HG02870 (cell line): ENCODE results near the gene PTPRN.
"Not testable (repeated sequence)": the region's sequence is repeated elsewhere in the genome, so short reads cannot be mapped to it uniquely, and the experiment has no call there.

Source experiments
- ATAC-seq: cut with Tn5 transposase; IDR thresholded peaks from one replicate; pipeline ENCODE4 v1.9.1; 2021; ENCODE audit warnings: mild to moderate bottlenecking, moderate library complexity; ENCODE audit not compliant: unreplicated experiment

The PTPRN gene

DNA sequence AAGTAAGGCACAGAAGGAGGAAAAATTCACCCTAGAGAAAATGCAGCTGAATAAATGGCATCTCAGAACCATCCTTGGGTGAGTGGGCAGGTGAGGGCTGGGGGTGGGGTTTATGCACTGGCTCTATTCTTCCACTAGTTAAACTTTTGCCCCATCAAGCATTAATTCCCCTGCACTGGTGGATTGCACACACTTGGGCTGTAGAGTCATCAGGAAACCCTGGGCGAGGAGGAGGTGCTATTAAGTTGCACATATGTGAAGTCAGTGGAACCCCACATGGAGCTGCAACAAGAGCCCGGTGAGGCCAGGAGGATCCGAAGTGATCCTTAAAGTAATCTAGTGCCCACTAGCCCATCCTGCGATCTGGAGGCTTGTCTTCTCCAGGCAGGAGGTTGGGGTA, 36.8 kb downstream of the PTPRN start:
- no peak for ATAC-seq

DNA sequence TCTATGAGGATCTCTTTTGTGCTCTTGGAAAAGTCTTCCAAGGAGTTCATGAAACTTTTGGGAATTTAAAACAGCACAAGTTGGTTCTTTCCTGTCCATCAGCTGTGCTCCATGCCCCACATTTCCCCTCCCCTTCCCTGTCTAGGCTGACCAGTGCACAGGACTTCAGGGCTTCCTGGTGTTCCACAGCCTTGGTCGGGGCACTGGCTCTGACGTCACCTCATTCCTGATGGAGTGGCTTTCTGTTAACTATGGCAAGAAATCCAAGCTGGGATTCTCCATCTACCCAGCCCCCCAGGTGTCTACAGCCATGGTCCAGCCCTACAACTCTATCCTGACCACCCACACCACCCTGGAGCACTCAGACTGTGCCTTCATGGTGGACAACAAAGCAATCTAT, 38.2 kb downstream of the PTPRN start:
- ATAC-seq, result no peak

DNA sequence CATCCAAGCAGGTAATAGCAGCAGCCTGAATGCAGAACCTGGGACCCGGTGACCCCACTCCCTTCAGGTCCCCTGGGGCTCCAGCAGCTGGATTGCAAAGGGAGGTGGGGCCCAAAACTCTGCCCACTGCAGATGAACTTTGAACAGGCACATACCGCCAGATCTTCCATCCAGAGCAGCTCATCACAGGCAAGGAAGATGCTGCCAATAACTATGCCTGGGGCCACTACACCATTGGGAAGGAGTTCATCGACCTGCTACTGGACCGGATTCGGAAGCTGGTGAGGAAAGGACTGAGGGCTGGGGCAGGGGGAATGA, 39.2 kb downstream of the PTPRN start:
- ATAC-seq, result no peak

DNA sequence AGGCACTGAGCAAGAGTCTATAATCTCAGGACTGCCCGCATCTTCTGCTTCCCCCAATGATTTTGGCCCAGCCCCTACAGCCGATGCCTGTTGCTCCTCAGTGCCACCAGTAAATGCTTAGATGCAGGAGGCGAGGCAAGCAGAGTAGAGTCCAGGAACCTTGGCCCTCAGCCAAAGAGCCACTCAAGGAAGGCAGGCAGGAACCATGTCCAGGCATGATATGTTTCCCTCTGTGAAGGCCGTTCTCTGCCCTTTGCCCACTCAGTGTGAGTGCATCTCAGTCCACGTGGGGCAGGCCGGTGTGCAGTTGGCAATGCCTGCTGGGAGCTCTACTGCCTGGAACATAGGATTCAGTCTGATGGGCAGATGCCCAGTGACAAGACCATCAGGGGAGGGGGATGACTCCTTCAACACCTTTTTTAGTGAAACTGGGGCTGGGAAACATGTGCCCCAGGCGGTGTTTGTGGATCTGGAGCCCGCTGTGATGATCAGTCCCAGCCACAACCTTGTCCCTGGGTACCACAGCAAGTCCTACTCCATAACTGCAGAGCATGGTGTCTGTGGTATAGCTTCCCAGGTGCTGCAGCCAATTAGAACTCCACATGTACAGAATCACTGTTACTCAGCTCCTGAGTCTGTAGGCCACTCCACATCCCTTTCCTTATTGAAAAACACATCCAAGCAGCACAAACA, 39.7 kb downstream of the PTPRN start:
- no peak for ATAC-seq

DNA sequence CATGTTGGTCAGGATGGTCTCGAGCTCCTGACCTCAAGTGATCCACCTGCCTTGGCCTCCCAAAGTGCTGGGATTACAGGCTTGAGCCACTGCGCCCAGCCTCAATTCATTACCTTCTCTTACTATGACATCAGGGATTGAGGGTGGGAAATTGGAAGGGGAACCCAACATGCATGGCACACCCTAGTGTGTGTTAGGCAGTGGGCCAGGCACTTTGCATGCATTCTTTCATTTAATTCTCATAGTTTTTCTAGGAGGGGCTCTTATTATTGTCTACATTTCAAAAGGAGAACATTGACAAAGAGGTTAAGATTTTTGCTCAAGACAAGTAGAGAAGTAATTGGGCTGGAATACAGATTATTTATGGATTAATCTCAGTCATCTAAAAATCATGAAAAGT, 40.9 kb downstream of the PTPRN start:
- ATAC-seq, result no peak

DNA sequence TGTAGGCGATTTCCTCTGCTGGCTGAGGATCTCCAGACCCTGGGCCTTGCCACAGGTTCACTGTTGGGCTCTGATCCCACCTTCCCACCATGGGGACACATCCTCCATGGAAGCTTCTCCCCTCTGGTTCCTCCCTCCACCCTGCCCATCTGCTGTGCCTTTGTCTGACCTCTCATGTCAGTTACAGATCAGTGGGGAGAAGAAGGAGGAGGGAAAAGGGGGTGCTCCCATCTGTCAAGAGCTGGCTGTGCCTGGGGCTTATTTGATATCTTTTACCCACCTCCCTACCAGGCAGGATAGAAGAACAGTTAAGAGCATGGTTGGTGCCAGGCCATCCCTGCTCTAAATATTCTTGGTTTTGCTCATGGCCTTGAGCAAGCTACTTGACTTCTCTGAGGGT, 42.3 kb downstream of the PTPRN start:
- ATAC-seq, result no peak

DNA sequence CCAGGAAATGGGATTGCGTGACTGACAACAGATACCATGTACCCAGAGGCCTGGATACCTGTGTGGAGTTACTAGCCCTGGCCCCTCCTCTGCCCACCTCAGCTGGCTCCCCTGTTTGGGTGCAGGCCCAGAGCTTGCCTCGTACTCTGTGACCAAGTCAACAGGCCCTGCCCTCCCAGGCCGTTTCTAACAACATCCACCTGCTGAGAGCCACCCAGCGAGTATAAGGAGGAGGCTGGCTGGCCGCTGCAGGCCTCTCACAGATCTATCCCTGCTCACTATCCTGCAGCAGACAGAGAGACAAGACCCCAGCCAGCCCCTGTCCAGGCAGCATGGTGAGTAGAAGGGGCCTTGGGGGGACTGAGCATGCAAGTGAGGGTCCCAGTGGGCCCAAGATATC, 43.0 kb downstream of the PTPRN start:
- ATAC-seq, result no peak

DNA sequence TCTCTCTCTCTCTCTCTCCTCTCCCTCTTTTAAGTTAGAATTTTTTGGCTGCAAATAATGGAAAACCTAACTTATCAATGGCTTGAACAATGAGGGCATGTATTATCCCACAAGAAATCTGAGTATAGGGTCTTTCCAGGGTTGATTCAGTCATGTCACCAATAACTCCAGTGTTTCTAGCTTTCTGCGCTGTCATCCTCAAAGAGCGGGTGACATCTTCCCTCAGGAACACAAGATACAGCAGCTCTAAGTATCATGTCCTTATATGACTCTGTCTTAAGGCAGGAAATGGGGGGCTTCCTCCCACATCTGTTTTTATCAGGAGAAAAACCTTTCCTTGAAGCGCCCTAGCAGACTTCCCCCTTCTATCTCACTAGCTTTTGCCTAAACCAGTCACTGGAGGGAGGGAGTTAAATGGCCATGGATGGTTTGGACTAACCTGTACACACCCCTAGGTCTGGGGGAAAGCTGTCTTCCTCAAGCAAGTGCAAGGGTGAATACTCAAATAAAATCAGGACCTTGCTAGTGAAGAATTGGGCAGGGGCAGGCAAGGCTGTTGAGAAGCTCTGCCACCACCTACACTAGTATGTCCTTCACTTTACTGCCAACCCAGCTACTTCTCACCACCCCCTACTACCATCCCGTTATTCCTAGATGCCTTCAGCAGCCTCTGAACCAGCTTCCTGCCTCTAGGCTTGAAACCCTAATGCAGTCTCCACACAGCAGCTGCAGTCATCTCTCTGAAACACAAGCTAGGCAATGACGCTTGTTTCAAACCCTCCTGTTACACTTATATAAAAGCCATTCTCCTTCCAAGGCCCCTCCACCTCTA, 48.0 kb downstream of the PTPRN start:
- no peak for ATAC-seq

DNA sequence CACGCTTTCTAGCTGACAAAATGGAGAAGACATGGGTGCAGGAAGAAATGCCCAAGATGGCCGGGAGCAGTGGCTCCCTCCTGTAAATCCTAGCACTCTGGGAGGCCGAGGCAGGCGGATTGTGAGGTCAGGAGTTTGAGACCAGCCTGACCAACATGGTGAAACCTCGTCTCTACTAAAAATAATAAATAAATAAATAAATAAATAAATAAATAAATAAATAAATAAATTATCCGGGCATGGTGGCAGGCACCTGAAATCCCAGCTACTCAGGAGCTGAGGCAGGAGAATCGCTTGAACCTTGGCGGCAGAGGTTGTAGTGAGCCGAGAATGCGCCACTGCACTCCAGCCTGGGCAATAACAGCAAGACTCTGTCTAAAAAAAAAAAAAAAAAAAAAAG, 50.3 kb downstream of the PTPRN start:
- not testable (repeated sequence) for ATAC-seq

DNA sequence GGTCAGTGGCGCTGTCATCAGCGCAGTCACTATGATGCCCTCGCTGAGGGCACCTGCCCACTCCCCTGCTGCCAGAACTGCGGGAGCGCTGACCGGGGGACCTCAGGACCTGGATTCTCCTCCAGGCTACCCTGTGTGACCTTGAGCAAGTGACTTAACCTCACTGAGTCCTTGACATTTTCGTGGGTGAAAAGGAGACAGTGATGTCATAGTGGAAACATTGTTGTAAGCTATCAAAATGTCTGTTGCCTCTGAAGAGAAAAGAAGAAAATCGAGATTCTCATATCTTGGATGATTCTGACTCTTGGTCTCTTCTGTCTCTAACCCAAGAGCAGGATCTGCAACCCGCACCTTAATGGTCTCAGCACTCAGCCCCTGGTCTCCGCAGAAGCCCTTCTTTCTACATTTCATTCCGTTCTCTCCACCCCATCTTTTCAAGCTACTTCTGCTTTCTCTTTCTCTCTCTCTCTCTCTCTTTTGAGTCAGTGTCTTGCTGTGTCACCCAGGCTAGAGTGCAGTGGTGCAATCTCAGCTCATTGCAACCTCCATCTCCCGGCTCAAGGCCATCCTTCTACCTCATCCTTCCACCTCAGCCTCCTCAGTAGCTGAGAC, 54.5 kb downstream of the PTPRN start:
- peak; percentile 23 for ATAC-seq

DNA sequence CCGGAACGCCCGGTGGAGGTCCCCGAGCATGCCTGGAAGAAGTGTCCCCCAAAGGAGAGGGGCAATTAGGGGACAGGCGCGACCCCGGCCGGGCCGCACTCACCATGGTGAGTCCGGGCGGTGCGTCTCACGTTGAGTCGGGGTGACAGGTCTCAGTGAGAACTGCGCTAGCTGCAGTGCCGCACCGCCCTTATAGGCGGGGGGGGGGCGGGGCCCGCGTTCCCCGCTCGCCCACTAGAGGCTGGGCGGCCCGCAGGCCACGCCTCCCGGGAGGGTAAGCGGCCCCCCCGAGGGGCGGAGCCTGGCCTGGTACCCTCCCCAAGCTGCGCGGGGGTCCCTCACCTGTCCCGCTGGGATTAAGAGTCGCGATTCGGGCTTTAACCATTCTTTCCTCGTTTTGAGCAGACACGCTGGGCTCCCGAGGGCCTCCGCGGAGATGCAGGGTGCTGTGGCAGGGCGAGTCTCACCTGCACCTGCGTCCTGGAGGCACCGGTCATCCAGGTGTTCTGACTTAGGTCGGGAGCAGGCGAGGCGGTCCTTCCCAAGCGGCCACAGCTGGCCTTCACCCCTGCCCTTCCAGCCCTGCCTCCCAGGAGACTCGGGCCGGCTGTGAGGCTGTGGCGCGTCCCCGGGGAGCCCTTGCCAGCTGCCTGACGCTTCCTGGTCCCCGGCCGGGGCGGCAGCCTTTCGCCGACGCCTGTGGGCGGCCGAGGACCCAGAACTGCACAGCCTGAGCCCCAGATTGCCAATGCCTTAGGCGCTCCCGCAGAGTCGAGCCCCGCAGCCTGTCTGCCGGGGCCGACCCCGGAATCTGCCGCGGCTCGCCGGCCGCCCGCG, 55.2 kb downstream of the PTPRN start, which contains the start of gene TUBA4A:
Gene TUBA4A (minus strand): TSS at position 166 of the 837 bp plus-strand sequence. CDS start 60 bp downstream, at position 106.
- ATAC-seq, result peak; percentile 60

DNA sequence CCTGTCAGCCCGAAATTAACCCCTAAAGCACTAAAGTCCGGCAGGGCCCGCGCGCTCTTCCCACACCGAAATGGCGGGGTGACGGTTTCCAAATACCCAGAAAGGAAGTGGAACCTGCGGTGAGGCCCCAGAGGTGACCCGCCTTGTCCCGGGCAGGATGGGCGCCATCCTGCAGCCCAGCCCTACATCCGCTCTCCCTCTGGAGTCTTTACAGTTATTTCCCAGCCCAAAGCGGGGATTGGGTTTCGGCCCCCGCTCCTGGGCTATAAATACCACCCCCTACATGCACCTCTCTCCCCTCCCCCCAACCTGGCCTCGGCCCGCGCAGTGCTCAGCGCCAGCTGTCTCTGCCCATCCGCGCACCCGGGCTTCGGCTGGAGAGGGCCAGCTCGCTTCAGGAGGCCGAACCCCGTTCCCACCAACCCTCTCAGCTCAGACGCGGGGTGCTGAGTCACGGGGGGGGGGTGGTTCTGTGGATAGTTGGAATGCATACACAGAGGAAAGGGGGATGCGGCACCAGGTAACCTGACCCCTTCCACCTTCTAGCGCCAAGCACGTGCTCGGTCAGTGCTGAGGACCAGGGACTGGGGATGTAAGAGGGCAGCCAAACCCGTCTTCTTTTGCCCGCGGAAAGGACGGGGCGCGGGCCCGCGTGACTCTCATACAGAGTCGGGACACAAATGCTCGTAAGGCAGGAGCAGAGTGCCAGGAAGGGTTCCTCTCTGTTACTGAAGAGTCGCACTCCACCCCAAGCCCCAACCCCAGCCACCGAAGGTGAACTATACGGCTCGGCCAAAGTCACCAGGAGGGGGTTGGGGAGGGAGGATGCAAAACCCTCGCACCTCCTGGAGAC, 56.1 kb downstream of the PTPRN start, which contains the start of gene TUBA4B:
Gene TUBA4B (plus strand): TSS at position 344 of the 853 bp plus-strand sequence. CDS start 165 bp downstream, at position 509.
- peak; percentile 20 for ATAC-seq

DNA sequence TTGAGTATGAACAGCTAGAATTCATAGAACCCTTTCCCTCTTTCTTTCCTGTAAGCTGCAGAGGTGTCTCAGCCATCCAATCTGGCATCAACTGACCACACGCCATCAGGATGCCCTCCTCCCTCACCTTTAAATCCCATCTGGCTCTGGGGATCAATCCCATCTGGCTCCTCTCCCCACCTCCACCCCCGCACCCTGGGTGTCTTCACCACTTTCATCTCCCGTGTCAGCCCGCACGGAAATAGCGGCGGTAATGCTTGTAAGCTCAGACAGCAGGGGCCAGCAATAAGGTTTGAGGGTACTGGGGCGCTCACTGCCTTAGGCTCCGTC, 56.7 kb downstream of the PTPRN start:
- no peak for ATAC-seq

DNA sequence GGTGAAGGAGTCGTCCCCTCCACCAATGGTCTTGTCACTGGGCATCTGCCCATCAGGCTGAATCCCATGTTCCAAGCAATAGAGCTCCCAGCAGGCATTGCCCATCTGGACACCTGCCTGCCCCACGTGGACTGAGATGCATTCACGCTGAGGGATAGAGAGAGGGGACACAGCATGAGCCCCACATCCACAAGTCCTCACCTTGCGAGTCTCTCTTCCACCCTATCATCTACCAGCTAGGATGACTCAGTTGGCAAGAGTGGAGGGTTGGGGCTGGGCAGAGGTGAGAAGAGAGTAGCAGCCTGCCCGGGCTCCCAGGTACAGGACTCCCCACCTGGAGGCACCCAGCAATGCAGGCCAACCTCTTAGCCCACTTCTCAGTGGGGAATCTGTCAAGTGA, 57.1 kb downstream of the PTPRN start:
- no peak for ATAC-seq

DNA sequence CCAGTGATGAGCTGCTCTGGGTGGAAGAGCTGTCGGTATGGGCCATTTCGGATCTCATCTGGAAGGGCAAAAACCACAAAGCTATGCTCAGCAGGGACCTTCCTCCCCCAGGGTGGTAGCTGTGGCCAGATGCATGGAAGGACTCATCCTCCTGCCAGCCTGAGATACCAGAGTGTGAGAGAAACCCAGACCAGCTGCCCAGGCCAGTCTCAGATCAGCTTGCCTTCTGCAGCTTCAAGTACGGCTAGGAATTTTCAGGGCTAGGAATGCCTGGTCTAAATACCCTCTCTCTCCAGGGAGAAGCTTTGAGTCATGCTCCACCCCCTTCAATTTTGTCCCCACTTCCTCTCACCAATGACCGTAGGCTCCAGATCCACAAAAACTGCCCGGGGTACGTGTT, 57.5 kb downstream of the PTPRN start:
- ATAC-seq, result no peak

DNA sequence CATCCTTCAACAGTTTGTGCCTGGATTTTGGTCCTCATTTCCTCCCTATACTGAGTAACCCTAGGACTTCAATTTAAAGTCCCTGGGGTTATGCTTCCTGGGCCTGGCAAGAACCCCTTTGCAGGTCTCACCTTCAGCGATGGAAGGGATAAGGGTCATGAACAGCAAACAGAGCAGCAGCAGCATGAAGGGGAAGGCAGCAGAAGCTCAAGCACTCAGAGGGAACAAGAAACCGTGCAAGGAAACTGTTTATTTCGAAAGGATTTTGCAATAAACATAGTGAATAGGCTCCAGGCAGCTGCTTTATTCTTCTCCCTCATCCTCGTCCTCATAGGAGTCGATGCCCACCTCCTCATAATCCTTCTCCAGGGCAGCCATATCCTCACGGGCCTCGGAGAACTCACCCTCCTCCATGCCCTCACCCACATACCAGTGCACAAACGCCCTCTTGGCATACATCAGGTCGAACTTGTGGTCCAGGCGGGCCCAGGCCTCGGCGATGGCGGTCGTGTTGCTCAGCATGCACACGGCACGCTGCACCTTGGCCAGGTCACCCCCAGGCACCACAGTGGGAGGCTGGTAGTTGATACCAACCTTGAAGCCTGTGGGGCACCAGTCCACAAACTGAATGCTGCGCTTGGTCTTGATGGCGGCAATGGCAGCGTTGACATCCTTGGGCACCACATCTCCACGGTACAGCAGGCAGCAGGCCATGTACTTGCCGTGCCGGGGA, 59.0 kb downstream of the PTPRN start:
- no peak for ATAC-seq

DNA sequence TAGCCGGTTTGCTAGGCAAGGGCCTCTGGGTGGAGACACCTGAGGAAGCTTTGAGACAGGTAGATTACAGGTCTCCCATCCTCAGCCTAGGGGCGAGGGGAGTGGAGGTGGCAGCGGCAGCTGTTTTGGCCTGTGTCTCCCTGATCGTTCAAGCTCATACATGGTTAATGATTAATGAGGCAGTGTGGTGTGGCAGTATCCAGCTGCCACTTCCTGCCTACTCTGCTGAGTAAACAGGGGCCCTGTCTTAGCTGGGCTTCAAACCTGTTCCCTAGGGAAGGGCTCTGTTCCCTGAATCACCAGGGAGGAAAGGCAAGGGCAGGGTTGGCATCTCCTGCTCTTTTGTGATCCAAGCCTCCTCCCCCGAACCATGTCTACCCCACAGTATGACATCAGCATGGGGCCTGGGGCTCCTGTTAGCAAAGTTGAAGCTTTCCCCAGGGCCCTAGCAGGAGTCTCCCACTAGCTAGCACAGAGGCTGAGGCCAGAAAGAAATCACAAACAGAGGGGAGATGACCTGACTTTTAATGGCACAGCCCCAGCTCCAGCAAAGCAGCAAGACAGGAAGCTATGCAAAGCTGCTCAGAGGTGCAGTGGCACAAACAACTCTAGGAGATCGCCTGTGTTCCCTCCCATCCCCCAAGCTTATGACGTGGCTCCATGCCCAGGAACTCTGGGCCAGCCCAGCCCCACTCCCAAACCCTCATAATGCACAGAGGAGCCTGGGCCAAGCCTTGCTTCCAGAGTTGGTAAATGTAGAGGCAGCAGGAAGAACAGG, 59.8 kb downstream of the PTPRN start:
- no peak for ATAC-seq

DNA sequence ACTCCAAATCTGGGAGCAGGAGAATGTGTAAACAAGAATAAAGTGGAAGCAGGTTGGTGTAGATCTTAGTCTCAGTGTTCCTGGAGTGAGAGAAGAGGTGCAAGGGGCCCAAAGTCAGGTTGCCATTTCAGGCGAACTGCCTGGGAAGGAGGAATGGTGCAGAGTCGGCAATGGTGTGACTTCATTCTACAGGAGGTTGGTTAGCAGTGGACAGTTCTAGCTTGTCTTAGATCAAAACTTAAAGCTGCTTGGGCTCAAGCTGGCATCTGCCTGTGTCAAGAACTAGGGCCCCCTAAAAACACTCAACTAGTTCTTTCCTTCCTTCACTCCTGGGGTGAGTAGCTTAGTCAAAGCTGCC, 60.4 kb downstream of the PTPRN start:
- no peak for ATAC-seq
